ENCODE results near the gene SRA1.

GRCh38 chr5:140540227-140540626 is 17.0 kb downstream of the SRA1 start:
- TF ChIP-seq POLR2A (IDR thresholded peaks at IDR 0.05) (no peak), CTCF (IDR thresholded peaks at IDR 0.05) (no peak)

Data from heart left ventricle (tissue), 13 donors.